Chondrocyte (in vitro differentiated cells): ENCODE data around the gene LCT. TPM values are rescaled to one million over a fixed set of nuclear protein-coding genes. Genes with fewer than 3 reads are reported as not detected.
A peak's percentile ranks its signal among the peaks of the same experiment; 100 is the strongest.

Source experiments
- DNase-seq: peaks from one replicate; pipeline ENCODE4 v3.0.0; 2021; ENCODE audit warnings: mixed read lengths, low spot score
- H3K27ac Mint-ChIP-seq: one replicate; pipeline ENCODE4 v1.8.0; 2021; ENCODE audit warnings: mild to moderate bottlenecking, moderate library complexity, mixed read lengths; ENCODE audit not compliant: unreplicated experiment
- H3K27me3 Mint-ChIP-seq: 2 replicates; pipeline ENCODE4 v1.8.0; 2021; ENCODE audit warnings: low read depth, mixed read lengths
- H3K36me3 Mint-ChIP-seq: 2 replicates; pipeline ENCODE4 v1.8.0; 2021; ENCODE audit warnings: low read depth, mixed read lengths
- H3K4me1 Mint-ChIP-seq: 2 replicates; pipeline ENCODE4 v1.8.0; 2021; ENCODE audit warnings: low read depth, mild to moderate bottlenecking, mixed read lengths
- H3K4me3 Mint-ChIP-seq: one replicate; pipeline ENCODE4 v1.8.0; 2021; ENCODE audit warnings: mild to moderate bottlenecking, moderate library complexity, mixed read lengths; ENCODE audit not compliant: unreplicated experiment
- H3K9me3 Mint-ChIP-seq: 2 replicates; pipeline ENCODE4 v1.8.0; 2021; ENCODE audit warnings: low read depth, mixed read lengths
- total RNA-seq: library from RNA; stranded (reverse); gene quantifications from 3 replicates; pipeline ENCODE4 v1.2.1, GENCODE V29; 2021
- TF ChIP-seq, protein P1 (sequence below): fragments of 200-600 bp; sonication (generic); IDR thresholded peaks from 2 replicates; pipeline ENCODE4 v1.5.0; 2021; ENCODE audit warnings: antibody characterized with exemption, mild to moderate bottlenecking, moderate library complexity

The LCT gene
- total RNA-seq, 1 donor from 2014 or later: not detected

DNA sequence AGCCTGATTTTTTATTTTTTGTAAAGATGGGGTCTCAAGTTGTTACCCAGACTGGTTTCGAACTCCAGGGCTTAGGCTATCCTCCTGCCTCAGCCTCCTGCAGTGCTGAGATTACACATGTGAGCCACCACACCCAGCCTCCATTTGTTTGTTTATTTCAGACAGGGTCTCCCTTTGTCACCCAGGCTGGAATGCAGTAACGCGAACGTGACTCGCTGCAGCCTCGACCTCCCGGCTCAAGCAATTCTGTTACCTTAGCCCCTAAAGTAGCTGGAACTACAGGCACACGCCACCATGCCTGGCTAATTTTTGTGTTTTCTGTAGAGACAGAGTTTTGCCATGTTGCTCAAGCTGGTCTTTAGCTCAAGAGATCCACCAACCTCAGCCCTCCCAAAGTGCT is 68.1 kb downstream of the LCT start:
- H3K27ac Mint-ChIP-seq: peak overlapping the region; percentile 27
- DNase-seq: no peak

DNA sequence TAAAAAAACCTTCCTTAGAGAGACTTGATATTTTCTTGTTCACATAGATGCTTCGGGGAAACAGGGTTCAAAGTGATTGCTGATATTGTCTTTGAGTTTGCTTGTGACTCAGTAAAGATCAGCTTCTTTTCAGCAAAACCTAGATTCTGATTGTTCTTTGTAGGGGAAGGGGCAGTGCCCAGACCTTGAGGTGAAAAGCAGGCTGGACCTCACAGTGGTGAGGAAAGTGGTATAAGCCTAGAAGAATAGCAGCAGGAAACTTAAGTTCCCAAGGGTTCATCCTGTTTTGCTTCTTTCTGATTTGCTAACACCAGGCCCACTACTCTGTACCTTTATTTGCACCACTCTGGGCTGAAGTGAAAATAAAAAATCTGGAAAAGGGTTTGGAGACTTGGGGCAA is 74.5 kb downstream of the LCT start:
- Mint-ChIP-seq H3K4me3 (no peak overlapping the region), H3K9me3 (no peaks in the 10 kb centered on the region), H3K4me1 (no peaks in the 10 kb centered on the region), H3K36me3 (peaks cover 24% of the 10 kb centered on the region), H3K27me3 (no peaks in the 10 kb centered on the region), H3K27ac (no peak overlapping the region)
- no peak for DNase-seq
- TF ChIP-seq, protein P1, sequence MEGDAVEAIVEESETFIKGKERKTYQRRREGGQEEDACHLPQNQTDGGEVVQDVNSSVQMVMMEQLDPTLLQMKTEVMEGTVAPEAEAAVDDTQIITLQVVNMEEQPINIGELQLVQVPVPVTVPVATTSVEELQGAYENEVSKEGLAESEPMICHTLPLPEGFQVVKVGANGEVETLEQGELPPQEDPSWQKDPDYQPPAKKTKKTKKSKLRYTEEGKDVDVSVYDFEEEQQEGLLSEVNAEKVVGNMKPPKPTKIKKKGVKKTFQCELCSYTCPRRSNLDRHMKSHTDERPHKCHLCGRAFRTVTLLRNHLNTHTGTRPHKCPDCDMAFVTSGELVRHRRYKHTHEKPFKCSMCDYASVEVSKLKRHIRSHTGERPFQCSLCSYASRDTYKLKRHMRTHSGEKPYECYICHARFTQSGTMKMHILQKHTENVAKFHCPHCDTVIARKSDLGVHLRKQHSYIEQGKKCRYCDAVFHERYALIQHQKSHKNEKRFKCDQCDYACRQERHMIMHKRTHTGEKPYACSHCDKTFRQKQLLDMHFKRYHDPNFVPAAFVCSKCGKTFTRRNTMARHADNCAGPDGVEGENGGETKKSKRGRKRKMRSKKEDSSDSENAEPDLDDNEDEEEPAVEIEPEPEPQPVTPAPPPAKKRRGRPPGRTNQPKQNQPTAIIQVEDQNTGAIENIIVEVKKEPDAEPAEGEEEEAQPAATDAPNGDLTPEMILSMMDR: no peak

More for the DNA sequence above, 68.1 kb downstream of the LCT start:
- TF ChIP-seq, protein P1: no peak
- Mint-ChIP-seq H3K4me1 (peaks cover 17% of the 10 kb centered on the region), H3K36me3 (peaks cover 39% of the 10 kb centered on the region), H3K9me3 (peaks cover 4% of the 10 kb centered on the region), H3K4me3 (no peak overlapping the region), H3K27me3 (no peaks in the 10 kb centered on the region)

DNA sequence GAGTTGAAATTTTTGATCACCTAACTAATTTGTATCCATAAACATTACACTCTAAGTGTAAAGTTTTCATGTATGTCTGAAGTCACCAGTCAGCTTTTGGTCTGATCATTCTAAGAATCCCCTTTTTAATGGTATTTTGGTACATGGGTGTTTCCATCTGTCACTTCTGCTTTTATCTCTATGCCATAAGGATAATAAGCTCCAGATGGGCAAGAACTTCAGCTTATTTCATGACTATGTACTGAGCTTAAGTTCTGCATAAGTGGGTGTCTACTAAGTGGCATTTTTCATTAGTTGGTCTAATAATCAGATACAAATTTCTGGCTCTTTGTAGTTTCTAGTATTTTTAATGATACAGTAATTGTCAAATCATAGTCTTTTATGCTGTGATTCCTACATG is 75.0 kb downstream of the LCT start:
- Mint-ChIP-seq H3K9me3 (peaks cover 4% of the 10 kb centered on the region), H3K27me3 (no peaks in the 10 kb centered on the region), H3K4me1 (no peaks in the 10 kb centered on the region), H3K27ac (no peak overlapping the region), H3K4me3 (no peak overlapping the region), H3K36me3 (peaks cover 24% of the 10 kb centered on the region)
- TF ChIP-seq, protein P1: no peak
- DNase-seq: no peak

DNA sequence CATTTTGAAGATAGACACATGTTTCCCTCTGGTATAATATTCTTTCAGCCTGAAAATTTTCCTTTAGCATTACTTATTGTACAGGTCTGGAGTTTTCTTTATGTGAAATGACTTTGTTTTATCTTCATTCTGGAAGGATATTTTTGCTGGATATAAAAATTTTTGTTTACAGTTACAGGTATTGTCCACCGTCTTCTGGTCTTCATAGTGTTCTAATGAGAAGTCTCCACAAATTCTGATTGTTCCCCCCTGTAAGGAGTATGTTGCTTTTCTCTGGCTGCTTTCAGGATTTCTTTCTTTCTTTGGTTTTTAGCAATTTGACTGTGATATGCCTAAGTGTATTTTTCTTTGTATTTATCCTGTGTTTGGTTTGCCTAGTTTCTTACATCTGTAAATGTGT is 80.3 kb downstream of the LCT start:
- Mint-ChIP-seq H3K4me3 (no peak overlapping the region), H3K9me3 (peaks cover 14% of the 10 kb centered on the region), H3K4me1 (no peaks in the 10 kb centered on the region), H3K27ac (no peak overlapping the region), H3K27me3 (no peaks in the 10 kb centered on the region), H3K36me3 (peaks cover 38% of the 10 kb centered on the region)
- DNase-seq: no peak
- TF ChIP-seq, protein P1: no peak

DNA sequence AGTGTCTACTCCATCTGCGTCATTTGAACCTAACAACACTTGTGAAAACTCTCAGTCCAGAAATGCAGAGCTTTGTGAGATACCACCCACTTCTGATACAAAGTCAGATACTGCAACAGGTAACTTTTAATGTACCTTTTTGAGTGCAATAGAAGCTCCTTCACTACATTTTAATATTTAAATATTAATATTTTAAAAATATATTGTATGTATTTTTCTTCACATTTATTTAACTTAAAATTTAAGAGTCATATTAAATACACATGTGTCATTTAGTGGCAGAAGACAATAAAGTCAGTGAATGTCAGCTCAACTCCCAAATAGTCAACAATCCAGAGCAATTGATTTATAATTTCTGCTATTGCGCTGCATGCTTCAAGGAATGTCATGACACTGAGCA is 81.4 kb downstream of the LCT start:
- H3K27me3 Mint-ChIP-seq: no peaks in the 10 kb centered on the region
- no peak for DNase-seq
- H3K36me3 Mint-ChIP-seq: peaks cover 38% of the 10 kb centered on the region
- no peaks in the 10 kb centered on the region for H3K4me1 Mint-ChIP-seq
- no peak overlapping the region for H3K4me3 Mint-ChIP-seq
- TF ChIP-seq, protein P1: no peak
- peaks cover 14% of the 10 kb centered on the region for H3K9me3 Mint-ChIP-seq
- H3K27ac Mint-ChIP-seq: no peak overlapping the region
